ENCODE data around the gene SLC22A7. TPM values are rescaled to one million over a fixed set of nuclear protein-coding genes. Genes with fewer than 3 reads are reported as not detected.

The SLC22A7 gene
- total RNA-seq, 1 experiment from 2014 or later, result not detected

GRCh38 chr6:43267619-43268354 is 30.3 kb upstream of the SLC22A7 start:
- TF ChIP-seq, protein P1, sequence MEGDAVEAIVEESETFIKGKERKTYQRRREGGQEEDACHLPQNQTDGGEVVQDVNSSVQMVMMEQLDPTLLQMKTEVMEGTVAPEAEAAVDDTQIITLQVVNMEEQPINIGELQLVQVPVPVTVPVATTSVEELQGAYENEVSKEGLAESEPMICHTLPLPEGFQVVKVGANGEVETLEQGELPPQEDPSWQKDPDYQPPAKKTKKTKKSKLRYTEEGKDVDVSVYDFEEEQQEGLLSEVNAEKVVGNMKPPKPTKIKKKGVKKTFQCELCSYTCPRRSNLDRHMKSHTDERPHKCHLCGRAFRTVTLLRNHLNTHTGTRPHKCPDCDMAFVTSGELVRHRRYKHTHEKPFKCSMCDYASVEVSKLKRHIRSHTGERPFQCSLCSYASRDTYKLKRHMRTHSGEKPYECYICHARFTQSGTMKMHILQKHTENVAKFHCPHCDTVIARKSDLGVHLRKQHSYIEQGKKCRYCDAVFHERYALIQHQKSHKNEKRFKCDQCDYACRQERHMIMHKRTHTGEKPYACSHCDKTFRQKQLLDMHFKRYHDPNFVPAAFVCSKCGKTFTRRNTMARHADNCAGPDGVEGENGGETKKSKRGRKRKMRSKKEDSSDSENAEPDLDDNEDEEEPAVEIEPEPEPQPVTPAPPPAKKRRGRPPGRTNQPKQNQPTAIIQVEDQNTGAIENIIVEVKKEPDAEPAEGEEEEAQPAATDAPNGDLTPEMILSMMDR (conservative IDR thresholded peaks at IDR 0.05), result no peak
- no peak for TF ChIP-seq EZH2 (IDR thresholded peaks at IDR 0.05; ENCODE audit: low read depth)
- Histone ChIP-seq H3K27me3 (ENCODE audit: insufficient read depth, low read depth) (no peaks in the 10 kb centered on the region), H3F3A (ENCODE audit: insufficient read depth, low read depth) (no peaks in the 10 kb centered on the region), H3K4me2 (no peak overlapping the region), H3K36me3 (ENCODE audit: low read depth) (no peaks in the 10 kb centered on the region), H3K79me2 (ENCODE audit: low read depth) (no peaks in the 10 kb centered on the region), H3K9me3 (ENCODE audit: insufficient read depth, low read depth) (no peaks in the 10 kb centered on the region), H4K20me1 (ENCODE audit: insufficient read depth) (no peaks in the 10 kb centered on the region), H3K4me3 (no peak overlapping the region), H3K9me2 (ENCODE audit: insufficient read depth) (no peaks in the 10 kb centered on the region), H3K4me1 (replicated peaks; ENCODE audit: insufficient read depth) (no peaks in the 10 kb centered on the region), H2AFZ (no peak overlapping the region), H3K27ac (no peak overlapping the region)
- DNase-seq, result no peak
- intact Hi-C loops (cut with micrococcal nuclease; ENCODE audit: unreplicated experiment), result no loop called here
- ChIA-PET CTCF (no interaction called here), POLR2A (ENCODE audit: unreplicated experiment) (no interaction called here)
- no TSS peak for BruUV-seq (replicated peaks)

GRCh38 chr6:43268355-43268700 is 29.7 kb upstream of the SLC22A7 start:
- Histone ChIP-seq H3K9me3 (ENCODE audit: insufficient read depth, low read depth) (no peaks in the 10 kb centered on the region), H3F3A (ENCODE audit: insufficient read depth, low read depth) (no peaks in the 10 kb centered on the region), H3K9me2 (ENCODE audit: insufficient read depth) (no peaks in the 10 kb centered on the region), H2AFZ (no peak overlapping the region), H3K36me3 (ENCODE audit: low read depth) (no peaks in the 10 kb centered on the region), H3K27ac (no peak overlapping the region), H3K27me3 (ENCODE audit: insufficient read depth, low read depth) (no peaks in the 10 kb centered on the region), H3K4me1 (replicated peaks; ENCODE audit: insufficient read depth) (no peaks in the 10 kb centered on the region), H3K4me3 (no peak overlapping the region), H3K4me2 (no peak overlapping the region), H4K20me1 (ENCODE audit: insufficient read depth) (no peaks in the 10 kb centered on the region), H3K79me2 (ENCODE audit: low read depth) (no peaks in the 10 kb centered on the region)
- POLR2A ChIA-PET (ENCODE audit: unreplicated experiment), result no interaction called here
- TF ChIP-seq EZH2 (IDR thresholded peaks at IDR 0.05; ENCODE audit: low read depth), result no peak
- TF ChIP-seq, protein P1 (conservative IDR thresholded peaks at IDR 0.05), result no peak
- intact Hi-C loops (cut with micrococcal nuclease; ENCODE audit: unreplicated experiment), result no loop called here
- no peak for DNase-seq
- no TSS peak for BruUV-seq (replicated peaks)
- CTCF ChIA-PET, result no interaction called here

DNA sequence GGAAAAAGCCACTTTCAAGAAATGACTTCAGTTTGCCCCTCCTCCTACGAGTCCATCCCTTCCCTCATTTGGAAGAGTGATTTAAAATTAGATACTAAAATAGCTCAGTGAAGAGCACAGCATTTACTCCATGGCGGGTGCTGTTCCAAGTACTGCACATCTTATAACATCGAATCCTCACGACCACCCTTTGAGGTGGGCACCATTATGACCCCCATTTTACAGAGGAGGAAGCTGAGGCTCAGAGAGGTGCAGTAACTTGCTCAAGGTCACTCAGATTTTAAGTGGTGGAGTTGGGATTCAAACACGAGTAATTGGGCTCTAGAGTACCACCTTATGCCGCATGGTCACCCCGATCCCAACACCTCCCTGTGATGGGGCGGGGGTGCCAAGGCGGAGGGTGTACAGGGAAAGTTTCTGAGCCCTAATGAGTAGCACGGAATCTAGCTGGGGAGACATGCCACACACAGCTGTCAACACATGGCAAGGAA is 29.2 kb upstream of the SLC22A7 start:
- Histone ChIP-seq H3K4me3 (no peak overlapping the region), H3K9me3 (ENCODE audit: insufficient read depth, low read depth) (no peaks in the 10 kb centered on the region), H3K27me3 (ENCODE audit: insufficient read depth, low read depth) (no peaks in the 10 kb centered on the region), H3K27ac (no peak overlapping the region), H3K9me2 (ENCODE audit: insufficient read depth) (no peaks in the 10 kb centered on the region), H4K20me1 (ENCODE audit: insufficient read depth) (no peaks in the 10 kb centered on the region), H3F3A (ENCODE audit: insufficient read depth, low read depth) (no peaks in the 10 kb centered on the region), H3K79me2 (ENCODE audit: low read depth) (no peaks in the 10 kb centered on the region), H3K4me2 (no peak overlapping the region), H2AFZ (no peak overlapping the region), H3K36me3 (ENCODE audit: low read depth) (no peaks in the 10 kb centered on the region), H3K4me1 (replicated peaks; ENCODE audit: insufficient read depth) (no peaks in the 10 kb centered on the region)
- BruUV-seq (replicated peaks), result no TSS peak
- DNase-seq, result no peak
- POLR2A ChIA-PET (ENCODE audit: unreplicated experiment), result no interaction called here
- CTCF ChIA-PET, result no interaction called here
- intact Hi-C loops (cut with micrococcal nuclease; ENCODE audit: unreplicated experiment), result no loop called here
- TF ChIP-seq EZH2 (IDR thresholded peaks at IDR 0.05; ENCODE audit: low read depth), result no peak
- TF ChIP-seq, protein P1 (conservative IDR thresholded peaks at IDR 0.05), result no peak

Measured in PC-9 (cell line).